GM12878 (cell line): Measurements from ENCODE around the gene HTD2. TPM values are rescaled to one million over a fixed set of nuclear protein-coding genes. Genes with fewer than 3 reads are reported as not detected.

Source experiments
- ATAC-seq: fragments of 200-7000 bp; cut with Tn5 transposase; 3 replicates; pipeline ENCODE4 v1.9.1; 2020; ENCODE audit warnings: mild to moderate bottlenecking, moderate library complexity
- BruUV-seq: library from RNA; stranded (reverse); fragments of 400-500 nt; replicated peaks from 2 replicates; lab custom pipeline; 2021; lab: Mats Ljungman, UMichigan
- CTCF ChIA-PET: fragments of 300-600 bp; sonication (Branson Sonifier 250); formaldehyde crosslinking; extraction: SDS; loops from one replicate; lab custom pipeline; 2021; ENCODE audit warnings: inconsistent platforms; lab: Yijun Ruan, JAX
- POLR2A ChIA-PET: fragments of 350-600 bp; formaldehyde crosslinking; extraction: SDS; loops from one replicate; lab custom pipeline; 2021; ENCODE audit warnings: inconsistent platforms; lab: Charles Lee
- RAD21 ChIA-PET: fragments of 300-600 bp; sonication (Branson Sonifier 250); formaldehyde crosslinking; loops from one replicate; lab custom pipeline; 2023; ENCODE audit warnings: antibody characterized with exemption; ENCODE audit not compliant: unreplicated experiment; lab: Charles Lee
- SMC1A ChIA-PET: fragments of 300-600 bp; sonication (Branson Sonifier 250); formaldehyde crosslinking; loops from one replicate; lab custom pipeline; 2023; ENCODE audit not compliant: unreplicated experiment, uncharacterized antibody; lab: Charles Lee
- DNase-seq: peaks from one replicate; pipeline ENCODE4 v3.0.0-alpha.2; 2011; ENCODE audit warnings: low read depth, low spot score
- FAIRE-seq: peaks from 3 replicates; lab custom pipeline; 2011; peaks lifted over from hg19 to GRCh38; lab: Jason Lieb, UNC
- H2AFZ ChIP-seq: 2 replicates; pipeline ENCODE4 v1.6.0; 2011; ENCODE audit warnings: low read depth, low read length, control low read depth; ENCODE audit not compliant: control insufficient read depth
- H3K27ac ChIP-seq: 2 replicates; pipeline ENCODE4 v1.5.1; 2011; ENCODE audit warnings: control low read depth; ENCODE audit not compliant: control insufficient read depth, insufficient read depth
- H3K27me3 ChIP-seq, 2 experiments: replicated peaks in 1 of 2; 2 replicates each; pipeline versions ENCODE4 v1.6.0 to v1.6.1; 2011; ENCODE audit warnings: low read length in 1 of 2; ENCODE audit not compliant: control insufficient read depth in 2 of 2, insufficient read depth in 2 of 2
- H3K36me3 ChIP-seq, 2 experiments: 2 replicates each; pipeline ENCODE4 v1.5.1; 2011; ENCODE audit warnings: low read length in 1 of 2; ENCODE audit not compliant: control insufficient read depth in 2 of 2, insufficient read depth in 2 of 2
- H3K4me1 ChIP-seq: 2 replicates; pipeline ENCODE4 v1.6.1; 2011; ENCODE audit warnings: mild to moderate bottlenecking, low read length, moderate library complexity, mixed read lengths; ENCODE audit not compliant: control insufficient read depth, insufficient read depth
- H3K4me2 ChIP-seq: 2 replicates; pipeline ENCODE4 v1.6.0; 2011; ENCODE audit warnings: control low read depth; ENCODE audit not compliant: control insufficient read depth, insufficient read depth
- H3K4me3 ChIP-seq: fragments of 200-600 bp; sonication (generic); 2 replicates; pipeline ENCODE4 v1.5.1; 2016
- H3K79me2 ChIP-seq: 2 replicates; pipeline ENCODE4 v1.6.0; 2011; ENCODE audit warnings: low read length; ENCODE audit not compliant: control insufficient read depth, insufficient read depth
- H3K9ac ChIP-seq: 2 replicates; pipeline ENCODE4 v1.8.0; 2011; ENCODE audit warnings: low read length, control low read depth, mixed read lengths; ENCODE audit not compliant: control insufficient read depth, insufficient read depth
- H3K9me3 ChIP-seq: replicated peaks from 3 replicates; pipeline ENCODE4 v1.5.1; 2011; ENCODE audit warnings: mild to moderate bottlenecking, low read length; ENCODE audit not compliant: control insufficient read depth, insufficient read depth
- H4K20me1 ChIP-seq: 2 replicates; pipeline ENCODE4 v1.6.0; 2011; ENCODE audit not compliant: control insufficient read depth, insufficient read depth
- ATF7 ChIP-seq: fragments of 450-650 bp; IDR thresholded peaks from 2 replicates; pipeline ENCODE4 v1.6.1; 2016; ENCODE audit warnings: low read depth, mild to moderate bottlenecking
- GATAD2B ChIP-seq: fragments of 450-650 bp; conservative IDR thresholded peaks from 2 replicates; pipeline ENCODE4 v1.6.1; 2017; ENCODE audit warnings: low read depth, mild to moderate bottlenecking, moderate library complexity
- IKZF2 ChIP-seq, 2 experiments: fragments of 450-650 bp; IDR thresholded peaks; 2 replicates each; pipeline ENCODE4 v1.6.1; 2017; ENCODE audit warnings: mild to moderate bottlenecking in 2 of 2, moderate library complexity in 2 of 2
- NR2F1 ChIP-seq: fragments of 450-650 bp; conservative IDR thresholded peaks from 2 replicates; pipeline ENCODE4 v1.6.1; 2017; ENCODE audit warnings: mild to moderate bottlenecking
- POLR2A ChIP-seq: IDR thresholded peaks from 2 replicates; pipeline ENCODE4 v1.6.1; 2011; ENCODE audit warnings: low read depth, mild to moderate bottlenecking, low read length
- RB1 ChIP-seq: fragments of 450-650 bp; formaldehyde crosslinking; IDR thresholded peaks from 2 replicates; pipeline ENCODE4 v1.6.1; 2017; ENCODE audit warnings: mild to moderate bottlenecking, borderline replicate concordance
- RCOR1 ChIP-seq: conservative IDR thresholded peaks from 2 replicates; pipeline ENCODE4 v1.6.1; 2012; ENCODE audit warnings: low read depth, low read length, improper control_type of control experiment
- TARDBP ChIP-seq: IDR thresholded peaks from 2 replicates; pipeline ENCODE4 v1.6.1; 2016; ENCODE audit warnings: borderline replicate concordance
- ZNF24 ChIP-seq: fragments of 450-650 bp; IDR thresholded peaks from 2 replicates; pipeline ENCODE4 v1.6.1; 2017; ENCODE audit warnings: antibody characterized with exemption, mild to moderate bottlenecking
- ZNF384 ChIP-seq: IDR thresholded peaks from 2 replicates; pipeline ENCODE4 v1.6.1; 2012; ENCODE audit warnings: low read depth, mild to moderate bottlenecking, low read length, improper control_type of control experiment, borderline replicate concordance
- WGBS: methylation state at CpG from one replicate; pipeline ENCODE4 v1.1.6; 2016; ENCODE audit warnings: low lambda C conversion rate; ENCODE audit not compliant: insufficient replicate concordance, insufficient coverage; ENCODE audit errors: missing lambda C conversion rate; 5-methylcytosine and 5-hydroxymethylcytosine counted together
- in situ Hi-C: fragments of 300-500 bp; cut with MboI; formaldehyde crosslinking; loops from 9 replicates; pipeline ENCODE4 v1.14.3; 2018; ENCODE audit warnings: mixed read lengths
- intact Hi-C: fragments of 100-400 bp; cut with micrococcal nuclease; formaldehyde crosslinking; loops from one replicate; pipeline ENCODE4 v1.14.2; 2022; ENCODE audit not compliant: unreplicated experiment
- polyA plus RNA-seq, 11 experiments: library from polyadenylated mRNA; depleted of rRNA in 4 of 11; unstranded in 6 of 11; stranded (reverse) in 5 of 11; fragments of >200 nt; fragmentation: Nextera tagmentation in 4 of 11; fragmentation: Illumina TruSeq in 1 of 11; extraction: Ambion mirVana in 4 of 11; extraction: Trizol in 1 of 11; gene quantifications; 1 replicate in 1 of 11; 2 replicates in 10 of 11; pipeline versions ENCODE4 v1.2.1 to v1.2.3, GENCODE V29; 2011 to 2016; ENCODE audit warnings: inconsistent platforms in 2 of 11, missing spikeins in 2 of 11, low read depth in 1 of 11
- small RNA-seq: library from RNA; depleted of rRNA; stranded (forward); fragments of <200 nt; gene quantifications from one replicate; pipeline ENCODE3, GENCODE V24; 2014
- total RNA-seq, 4 experiments: library from RNA; depleted of rRNA in 3 of 4; stranded (reverse); fragments of >200 nt in 3 of 4; fragmentation: Illumina TruSeq in 1 of 4; extraction: Trizol in 1 of 4; gene quantifications; 2 replicates each; pipeline versions ENCODE4 v1.2.1 to v1.2.3, GENCODE V29; 2013 to 2021
- TF ChIP-seq, protein P1 (sequence below): IDR thresholded peaks from 2 replicates; pipeline ENCODE4 v1.6.1; 2011; ENCODE audit warnings: mild to moderate bottlenecking, low read depth, low read length, moderate library complexity; ENCODE audit not compliant: insufficient replicate concordance

The HTD2 gene
- total and polyA plus RNA-seq, 10 of the 15 experiments (the other 5 are each of a cell fraction or from before 2014, with no cell fraction given), result 5.9 to 24.7 (median 9.5) TPM

DNA sequence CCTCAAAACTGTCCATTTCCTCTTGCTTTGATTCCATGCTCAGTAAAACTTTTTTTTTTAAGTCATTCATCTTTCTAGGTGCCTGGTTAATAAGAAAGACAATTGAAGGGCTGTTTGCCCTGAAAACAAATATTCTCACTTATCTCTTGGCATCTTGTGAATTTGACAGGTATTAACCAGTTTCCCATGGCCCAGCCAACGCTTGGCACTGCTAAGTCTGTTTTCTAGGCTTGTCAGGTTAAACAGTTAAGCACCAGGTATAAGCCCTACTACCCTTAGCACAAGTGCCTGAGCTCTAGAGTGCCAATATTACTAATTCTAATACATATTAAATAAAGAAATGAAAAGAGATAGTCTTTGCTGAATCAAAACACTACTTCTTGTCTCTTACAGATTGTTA lies 62.7 kb downstream of the HTD2 start:
- DNase-seq (no peak), ATAC-seq (no peak), FAIRE-seq (no peak)
- POLR2A ChIA-PET, result interaction anchor here (0.5 kb wide), 1 partner anchor 35 kb away, joined by 4 read pairs; no protein-coding TSS in a partner anchor
- no peak overlapping the region for H3K4me3 ChIP-seq
- no peak overlapping the region for H2AFZ ChIP-seq
- WGBS, result 15% methylated on average over 1 of the region's 1 CpG
- no peaks in the 10 kb centered on the region for H4K20me1 ChIP-seq
- intact Hi-C loops (no loop called here), in situ Hi-C loops (no loop called here)
- no peak overlapping the region for H3K9ac ChIP-seq
- no peaks in the 10 kb centered on the region for H3K27me3 ChIP-seq
- SMC1A ChIA-PET, result interaction anchor here (1.4 kb wide), 1 partner anchor 34 kb away, joined by 3 read pairs; no protein-coding TSS in a partner anchor
- no peaks in the 10 kb centered on the region for H3K79me2 ChIP-seq
- no peak overlapping the region for H3K4me2 ChIP-seq
- no peak overlapping the region for H3K27ac ChIP-seq
- no TSS peak for BruUV-seq
- H3K9me3 ChIP-seq, result no peaks in the 10 kb centered on the region
- CTCF ChIA-PET, result interaction anchor here (0.9 kb wide), 1 partner anchor 35 kb away, joined by 3 read pairs; no protein-coding TSS in a partner anchor
- RAD21 ChIA-PET, result no interaction called here
- no peaks in the 10 kb centered on the region; a peak in 1 of 4 replicates for H3K36me3 ChIP-seq
- no peaks in the 10 kb centered on the region for H3K4me1 ChIP-seq
- TF ChIP-seq TARDBP, result no peak
- TF ChIP-seq ZNF24, result no peak
- no peak for TF ChIP-seq ATF7
- TF ChIP-seq NR2F1, result no peak
- no peak for TF ChIP-seq RB1
- no peak for TF ChIP-seq RCOR1
- no peak for TF ChIP-seq POLR2A
- TF ChIP-seq IKZF2 (IDR thresholded peaks at IDR 0.05), result no peak
- TF ChIP-seq, protein P1, sequence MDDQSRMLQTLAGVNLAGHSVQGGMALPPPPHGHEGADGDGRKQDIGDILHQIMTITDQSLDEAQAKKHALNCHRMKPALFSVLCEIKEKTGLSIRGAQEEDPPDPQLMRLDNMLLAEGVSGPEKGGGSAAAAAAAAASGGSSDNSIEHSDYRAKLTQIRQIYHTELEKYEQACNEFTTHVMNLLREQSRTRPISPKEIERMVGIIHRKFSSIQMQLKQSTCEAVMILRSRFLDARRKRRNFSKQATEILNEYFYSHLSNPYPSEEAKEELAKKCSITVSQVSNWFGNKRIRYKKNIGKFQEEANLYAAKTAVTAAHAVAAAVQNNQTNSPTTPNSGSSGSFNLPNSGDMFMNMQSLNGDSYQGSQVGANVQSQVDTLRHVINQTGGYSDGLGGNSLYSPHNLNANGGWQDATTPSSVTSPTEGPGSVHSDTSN, result no peak
- no peak for TF ChIP-seq GATAD2B
- TF ChIP-seq ZNF384, result no peak

Small RNA genes lying within 50 kb of the gene (small RNA-seq; reads per million reads assigned to genes)
- not detected for gene AC098479.1

Other genes with a start within 250 kb of the HTD2 start
- gene DNASE1L3, start 95.5 kb upstream of the HTD2 start, total RNA-seq (2014; rRNA removed), result 3.2 and 6.0 TPM in 2 replicates
- 3.6 and 5.3 TPM in 2 replicates for gene DNASE1L3, start 95.5 kb upstream of the HTD2 start, total RNA-seq (2014; rRNA removed; fragmentation: Illumina TruSeq; extraction: Trizol)
- gene DNASE1L3, start 95.5 kb upstream of the HTD2 start, total RNA-seq (2021), result 3.7 and 4.4 TPM in 2 replicates
- gene DNASE1L3, start 95.5 kb upstream of the HTD2 start, polyA plus RNA-seq (2011; rRNA removed), result 72.1 and 84.4 TPM in 2 replicates
- gene DNASE1L3, start 95.5 kb upstream of the HTD2 start, polyA plus RNA-seq (2014; fragmentation: Illumina TruSeq; extraction: Trizol), result 3.1 and 4.9 TPM in 2 replicates
- gene DNASE1L3, start 95.5 kb upstream of the HTD2 start, polyA plus RNA-seq (2014; fragmentation: Nextera tagmentation; extraction: Ambion mirVana), result 10 to 100 TPM; 10.6 to 11.1 TPM
- gene DNASE1L3, start 95.5 kb upstream of the HTD2 start, polyA plus RNA-seq (2014; rRNA removed), result 3.7 and 5.7 TPM in 2 replicates
- 1 to 10 TPM; 7.7 TPM for gene DNASE1L3, start 95.5 kb upstream of the HTD2 start, polyA plus RNA-seq (2016; fragmentation: Nextera tagmentation; extraction: Ambion mirVana)
- 2.9 and 3.3 TPM in 2 replicates for gene ABHD6, start 68.7 kb upstream of the HTD2 start, total RNA-seq (2014; rRNA removed)
- 2.5 and 2.9 TPM in 2 replicates for gene ABHD6, start 68.7 kb upstream of the HTD2 start, total RNA-seq (2014; rRNA removed; fragmentation: Illumina TruSeq; extraction: Trizol)
- gene ABHD6, start 68.7 kb upstream of the HTD2 start, total RNA-seq (2021), result 3.6 and 3.8 TPM in 2 replicates
- 23.9 and 33.2 TPM in 2 replicates for gene ABHD6, start 68.7 kb upstream of the HTD2 start, polyA plus RNA-seq (2011; rRNA removed)
- gene ABHD6, start 68.7 kb upstream of the HTD2 start, polyA plus RNA-seq (2014; fragmentation: Illumina TruSeq; extraction: Trizol), result 1.9 and 3.1 TPM in 2 replicates
- 1 to 10 TPM; 1.4 to 1.5 TPM for gene ABHD6, start 68.7 kb upstream of the HTD2 start, polyA plus RNA-seq (2014; fragmentation: Nextera tagmentation; extraction: Ambion mirVana)
- gene ABHD6, start 68.7 kb upstream of the HTD2 start, polyA plus RNA-seq (2014; rRNA removed), result 2.7 and 4.0 TPM in 2 replicates
- gene ABHD6, start 68.7 kb upstream of the HTD2 start, polyA plus RNA-seq (2016; fragmentation: Nextera tagmentation; extraction: Ambion mirVana), result 1 to 10 TPM; 5.1 to 7.0 TPM
- 9.3 and 12.6 TPM in 2 replicates for gene RPP14, start 275 bp upstream of the HTD2 start, total RNA-seq (2014; rRNA removed)
- gene RPP14, start 275 bp upstream of the HTD2 start, total RNA-seq (2014; rRNA removed; fragmentation: Illumina TruSeq; extraction: Trizol), result 16.8 and 17.2 TPM in 2 replicates
- 12.2 and 14.5 TPM in 2 replicates for gene RPP14, start 275 bp upstream of the HTD2 start, total RNA-seq (2021)
- gene RPP14, start 275 bp upstream of the HTD2 start, polyA plus RNA-seq (2011; rRNA removed), result 21.2 and 23.5 TPM in 2 replicates
- 11.7 and 15.1 TPM in 2 replicates for gene RPP14, start 275 bp upstream of the HTD2 start, polyA plus RNA-seq (2014; fragmentation: Illumina TruSeq; extraction: Trizol)
- 10 to 100 TPM in 1 of 2 experiments, 1 to 10 TPM in 1; 9.1 to 16.3 TPM for gene RPP14, start 275 bp upstream of the HTD2 start, polyA plus RNA-seq (2014; fragmentation: Nextera tagmentation; extraction: Ambion mirVana)
- 12.4 and 14.9 TPM in 2 replicates for gene RPP14, start 275 bp upstream of the HTD2 start, polyA plus RNA-seq (2014; rRNA removed)
- 10 to 100 TPM; 13.1 to 14.0 TPM for gene RPP14, start 275 bp upstream of the HTD2 start, polyA plus RNA-seq (2016; fragmentation: Nextera tagmentation; extraction: Ambion mirVana)
- gene PXK, start 26.4 kb downstream of the HTD2 start, total RNA-seq (2014; rRNA removed), result 26.5 and 27.2 TPM in 2 replicates
- gene PXK, start 26.4 kb downstream of the HTD2 start, total RNA-seq (2014; rRNA removed; fragmentation: Illumina TruSeq; extraction: Trizol), result 29.3 and 30.3 TPM in 2 replicates
- gene PXK, start 26.4 kb downstream of the HTD2 start, total RNA-seq (2021), result 25.8 and 27.9 TPM in 2 replicates
- gene PXK, start 26.4 kb downstream of the HTD2 start, polyA plus RNA-seq (2011; rRNA removed), result 18.9 and 19.1 TPM in 2 replicates
- gene PXK, start 26.4 kb downstream of the HTD2 start, polyA plus RNA-seq (2014; fragmentation: Illumina TruSeq; extraction: Trizol), result 34.6 and 38.0 TPM in 2 replicates
- 10 to 100 TPM in 1 of 2 experiments, 1 to 10 TPM in 1; 8.4 to 10.5 TPM for gene PXK, start 26.4 kb downstream of the HTD2 start, polyA plus RNA-seq (2014; fragmentation: Nextera tagmentation; extraction: Ambion mirVana)
- gene PXK, start 26.4 kb downstream of the HTD2 start, polyA plus RNA-seq (2014; rRNA removed), result 25.7 and 27.3 TPM in 2 replicates
- 10 to 100 TPM; 30.4 to 34.0 TPM for gene PXK, start 26.4 kb downstream of the HTD2 start, polyA plus RNA-seq (2016; fragmentation: Nextera tagmentation; extraction: Ambion mirVana)
- gene PDHB, start 127.3 kb downstream of the HTD2 start, total RNA-seq (2014; rRNA removed), result 68.6 and 83.4 TPM in 2 replicates
- 83.2 and 85.3 TPM in 2 replicates for gene PDHB, start 127.3 kb downstream of the HTD2 start, total RNA-seq (2014; rRNA removed; fragmentation: Illumina TruSeq; extraction: Trizol)
- gene PDHB, start 127.3 kb downstream of the HTD2 start, total RNA-seq (2021), result 62.9 and 65.5 TPM in 2 replicates
- gene PDHB, start 127.3 kb downstream of the HTD2 start, polyA plus RNA-seq (2011; rRNA removed), result 92.2 and 121 TPM in 2 replicates
- gene PDHB, start 127.3 kb downstream of the HTD2 start, polyA plus RNA-seq (2014; fragmentation: Illumina TruSeq; extraction: Trizol), result 76.5 and 84.2 TPM in 2 replicates
- gene PDHB, start 127.3 kb downstream of the HTD2 start, polyA plus RNA-seq (2014; fragmentation: Nextera tagmentation; extraction: Ambion mirVana), result 100 to 1,000 TPM; 167 to 224 TPM
- 68.3 and 94.2 TPM in 2 replicates for gene PDHB, start 127.3 kb downstream of the HTD2 start, polyA plus RNA-seq (2014; rRNA removed)
- 100 to 1,000 TPM; 120 to 123 TPM for gene PDHB, start 127.3 kb downstream of the HTD2 start, polyA plus RNA-seq (2016; fragmentation: Nextera tagmentation; extraction: Ambion mirVana)
- 6.7 and 8.8 TPM in 2 replicates for gene KCTD6, start 185.6 kb downstream of the HTD2 start, total RNA-seq (2014; rRNA removed)
- gene KCTD6, start 185.6 kb downstream of the HTD2 start, total RNA-seq (2014; rRNA removed; fragmentation: Illumina TruSeq; extraction: Trizol), result 9.0 and 10.6 TPM in 2 replicates
- gene KCTD6, start 185.6 kb downstream of the HTD2 start, total RNA-seq (2021), result 5.2 and 5.8 TPM in 2 replicates
- 10.3 and 12.0 TPM in 2 replicates for gene KCTD6, start 185.6 kb downstream of the HTD2 start, polyA plus RNA-seq (2011; rRNA removed)
- gene KCTD6, start 185.6 kb downstream of the HTD2 start, polyA plus RNA-seq (2014; fragmentation: Illumina TruSeq; extraction: Trizol), result 10.7 and 13.1 TPM in 2 replicates
- 1 to 10 TPM; 9.1 to 9.4 TPM for gene KCTD6, start 185.6 kb downstream of the HTD2 start, polyA plus RNA-seq (2014; fragmentation: Nextera tagmentation; extraction: Ambion mirVana)
- 7.5 and 8.2 TPM in 2 replicates for gene KCTD6, start 185.6 kb downstream of the HTD2 start, polyA plus RNA-seq (2014; rRNA removed)
- 1 to 10 TPM; 6.1 to 8.4 TPM for gene KCTD6, start 185.6 kb downstream of the HTD2 start, polyA plus RNA-seq (2016; fragmentation: Nextera tagmentation; extraction: Ambion mirVana)
- not detected in 2 replicates for gene ACOX2, start 230.7 kb downstream of the HTD2 start, total RNA-seq (2014; rRNA removed)
- gene ACOX2, start 230.7 kb downstream of the HTD2 start, total RNA-seq (2014; rRNA removed; fragmentation: Illumina TruSeq; extraction: Trizol), result not detected in 2 replicates
- 0.16 TPM in 1 of 2 replicates, not detected in the other for gene ACOX2, start 230.7 kb downstream of the HTD2 start, total RNA-seq (2021)
- gene ACOX2, start 230.7 kb downstream of the HTD2 start, polyA plus RNA-seq (2011; rRNA removed), result not detected in 2 replicates
- gene ACOX2, start 230.7 kb downstream of the HTD2 start, polyA plus RNA-seq (2014; fragmentation: Illumina TruSeq; extraction: Trizol), result not detected in 2 replicates
- not detected for gene ACOX2, start 230.7 kb downstream of the HTD2 start, polyA plus RNA-seq (2014; fragmentation: Nextera tagmentation; extraction: Ambion mirVana)
- gene ACOX2, start 230.7 kb downstream of the HTD2 start, polyA plus RNA-seq (2014; rRNA removed), result not detected in 2 replicates
- gene ACOX2, start 230.7 kb downstream of the HTD2 start, polyA plus RNA-seq (2016; fragmentation: Nextera tagmentation; extraction: Ambion mirVana), result under 1 TPM in 1 of 2 experiments, not detected in 1; 0.72 TPM